COLO829 (cell line): ENCODE data around the gene SLC29A3.

ENCODE experiments used
- DNase-seq: peaks from one replicate; pipeline ENCODE4 v3.0.0; 2012; ENCODE audit warnings: low spot score

SLC29A3 gene

GRCh38 chr10:71300555-71301370, 18.3 kb upstream of the SLC29A3 start:
- no peak for DNase-seq

- no peak for DNase-seq
Observed at GRCh38 chr10:71301371-71301916, 17.6 kb upstream of the SLC29A3 start.

GRCh38 chr10:71302451-71302850, 16.6 kb upstream of the SLC29A3 start:
- no peak for DNase-seq

GRCh38 chr10:71302874-71303568, 16.0 kb upstream of the SLC29A3 start:
- DNase-seq: peak; percentile 42

GRCh38 chr10:71303569-71303907, 15.5 kb upstream of the SLC29A3 start:
- DNase-seq: no peak

GRCh38 chr10:71304914-71305313, 14.1 kb upstream of the SLC29A3 start:
- DNase-seq: no peak

GRCh38 chr10:71306979-71307378, 12.1 kb upstream of the SLC29A3 start:
- DNase-seq: no peak

GRCh38 chr10:71307469-71308085, 11.5 kb upstream of the SLC29A3 start:
- DNase-seq: no peak

- no peak for DNase-seq
Observed at GRCh38 chr10:71308244-71308643, 10.8 kb upstream of the SLC29A3 start.

GRCh38 chr10:71308985-71309384, 10.1 kb upstream of the SLC29A3 start:
- DNase-seq: no peak

- DNase-seq: no peak
Observed at GRCh38 chr10:71309919-71310318, 9.1 kb upstream of the SLC29A3 start.

GRCh38 chr10:71312220-71312619, 6.8 kb upstream of the SLC29A3 start:
- no peak for DNase-seq

- DNase-seq: no peak
Observed at GRCh38 chr10:71312811-71313789, 6.0 kb upstream of the SLC29A3 start.

GRCh38 chr10:71314028-71314693, 4.9 kb upstream of the SLC29A3 start:
- peak; percentile 45 for DNase-seq

- DNase-seq: no peak
Observed at GRCh38 chr10:71314694-71315225, 4.3 kb upstream of the SLC29A3 start.

- DNase-seq: no peak
Observed at GRCh38 chr10:71316056-71316785, 2.8 kb upstream of the SLC29A3 start.

- DNase-seq: no peak
Observed at GRCh38 chr10:71316786-71317160, 2.3 kb upstream of the SLC29A3 start.

- DNase-seq: no peak
Observed at GRCh38 chr10:71317739-71318138, 1.3 kb upstream of the SLC29A3 start.

- DNase-seq: no peak
Observed at GRCh38 chr10:71319800-71320392, 837 bp downstream of the SLC29A3 start.

- DNase-seq: no peak
Observed at GRCh38 chr10:71320592-71320991, 1.5 kb downstream of the SLC29A3 start.
